Ishikawa (cell line): ENCODE data around the gene RPL9.

Experiments
- CREB1 ChIP-seq: IDR thresholded peaks from 2 replicates; pipeline ENCODE4 v1.6.1; 2012; ENCODE audit warnings: low read depth
- RAD21 ChIP-seq: IDR thresholded peaks from 2 replicates; pipeline ENCODE4 v1.6.1; 2012; ENCODE audit warnings: low read depth
- TAF1 ChIP-seq: IDR thresholded peaks from 2 replicates; pipeline ENCODE4 v1.6.1; 2012; ENCODE audit warnings: low read depth, mild to moderate bottlenecking
- TCF12 ChIP-seq: IDR thresholded peaks from 2 replicates; pipeline ENCODE4 v1.6.1; 2012; ENCODE audit warnings: low read depth
- ZBTB7A ChIP-seq: IDR thresholded peaks from 2 replicates; pipeline ENCODE4 v1.6.1; 2012; ENCODE audit warnings: low read depth

DNA sequence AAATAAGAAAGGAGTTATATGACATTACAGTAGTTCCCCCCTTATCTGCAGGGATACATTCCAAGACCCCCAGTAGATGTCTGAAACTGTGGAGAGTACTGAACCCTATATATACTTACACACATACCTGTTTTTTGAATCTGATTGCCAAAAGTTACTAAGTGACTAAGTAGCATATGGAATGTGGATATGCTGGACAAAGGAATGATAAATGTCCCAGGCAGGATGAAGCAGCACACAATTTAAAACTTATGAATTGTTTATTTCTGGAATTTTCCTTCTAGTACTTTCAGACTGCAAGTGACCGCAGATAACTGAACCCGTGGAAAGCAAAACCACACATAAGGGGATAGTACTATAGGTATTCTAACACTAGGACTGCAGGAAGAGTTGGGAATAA, 45.8 kb upstream of the RPL9 start:
- TF ChIP-seq CREB1 (no peak), TAF1 (no peak), RAD21 (no peak), ZBTB7A (no peak), TCF12 (no peak)
